Femur (tissue), 1 donor: ENCODE results near the gene BMP2K.

ENCODE experiments used
- DNase-seq: peaks from one replicate; pipeline ENCODE4 v3.0.0-alpha.2; 2017

The BMP2K gene

GRCh38 chr4:78776079-78776728 lies at the start of gene BMP2K:
BMP2K (plus strand) TSS chr4:78776350; CDS start chr4:78776544, 194 bp downstream.
- DNase-seq = peak; percentile 93

GRCh38 chr4:78726546-78726945 lies 49.6 kb upstream of the BMP2K start:
- DNase-seq = no peak

GRCh38 chr4:78732332-78733104 lies 43.6 kb upstream of the BMP2K start:
- no peak for DNase-seq

- no peak for DNase-seq
These were observed 41.5 kb upstream of the BMP2K start for GRCh38 chr4:78734441-78735162.

- no peak for DNase-seq
These were observed 40.5 kb upstream of the BMP2K start for GRCh38 chr4:78735697-78736096.

GRCh38 chr4:78737035-78737434 lies 39.1 kb upstream of the BMP2K start:
- DNase-seq = no peak

DNA sequence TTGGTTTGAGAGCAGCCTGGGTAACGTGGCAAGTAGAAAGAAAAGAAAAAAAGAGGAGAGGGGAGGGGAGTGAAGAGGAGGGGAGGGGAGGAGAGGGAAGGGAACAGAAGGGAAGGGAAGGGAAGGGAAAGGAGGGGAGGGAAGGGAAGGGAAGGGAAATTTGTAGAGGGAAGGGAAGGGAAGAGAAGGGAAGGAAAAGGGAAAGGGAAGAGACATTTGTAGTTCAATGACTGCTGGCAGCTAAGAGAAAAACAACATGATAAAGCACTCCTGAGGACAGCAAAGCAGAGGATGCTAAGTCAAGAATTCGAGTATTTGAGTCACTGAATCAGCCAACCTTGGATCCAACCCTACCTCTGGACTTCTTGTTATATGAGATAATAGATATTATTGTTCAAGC lies 38.2 kb upstream of the BMP2K start:
- DNase-seq = no peak

GRCh38 chr4:78742300-78742699 lies 33.9 kb upstream of the BMP2K start:
- no peak for DNase-seq

- no peak for DNase-seq
These were observed 28.7 kb upstream of the BMP2K start for GRCh38 chr4:78747475-78747922.

GRCh38 chr4:78748381-78748780 lies 27.8 kb upstream of the BMP2K start:
- DNase-seq = no peak

DNA sequence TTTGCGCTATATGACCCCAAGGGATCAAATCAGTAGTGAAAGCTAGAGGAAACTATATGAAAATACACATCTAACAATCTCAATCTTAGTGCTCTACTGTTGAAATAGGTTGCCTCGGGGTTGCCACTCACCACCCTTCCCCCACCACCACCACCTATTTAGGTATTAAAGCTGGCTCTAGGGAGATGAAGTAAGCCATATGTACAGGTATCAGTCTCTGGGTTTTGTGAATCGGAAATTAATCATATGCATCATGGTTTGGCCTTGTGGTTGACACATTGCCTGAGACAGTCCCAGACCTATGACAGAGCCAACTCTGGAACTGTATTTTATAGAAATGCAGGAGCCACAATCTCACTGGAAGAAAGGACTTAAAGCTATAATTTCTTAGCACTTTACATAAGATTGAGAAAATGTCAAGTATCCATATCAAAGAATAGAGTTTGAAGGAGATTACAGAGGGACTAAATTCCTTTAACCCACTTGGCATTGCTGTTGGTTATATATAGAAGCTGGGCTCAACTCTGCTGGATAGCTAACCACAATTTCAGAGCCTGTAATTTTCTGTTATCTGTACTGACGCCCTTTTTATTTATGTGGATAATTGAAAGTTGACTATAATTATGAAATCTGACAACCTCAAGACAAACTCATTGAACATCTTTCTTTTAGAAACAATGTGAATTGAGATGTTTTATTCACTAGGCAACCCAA lies 26.7 kb upstream of the BMP2K start:
- DNase-seq = no peak

DNA sequence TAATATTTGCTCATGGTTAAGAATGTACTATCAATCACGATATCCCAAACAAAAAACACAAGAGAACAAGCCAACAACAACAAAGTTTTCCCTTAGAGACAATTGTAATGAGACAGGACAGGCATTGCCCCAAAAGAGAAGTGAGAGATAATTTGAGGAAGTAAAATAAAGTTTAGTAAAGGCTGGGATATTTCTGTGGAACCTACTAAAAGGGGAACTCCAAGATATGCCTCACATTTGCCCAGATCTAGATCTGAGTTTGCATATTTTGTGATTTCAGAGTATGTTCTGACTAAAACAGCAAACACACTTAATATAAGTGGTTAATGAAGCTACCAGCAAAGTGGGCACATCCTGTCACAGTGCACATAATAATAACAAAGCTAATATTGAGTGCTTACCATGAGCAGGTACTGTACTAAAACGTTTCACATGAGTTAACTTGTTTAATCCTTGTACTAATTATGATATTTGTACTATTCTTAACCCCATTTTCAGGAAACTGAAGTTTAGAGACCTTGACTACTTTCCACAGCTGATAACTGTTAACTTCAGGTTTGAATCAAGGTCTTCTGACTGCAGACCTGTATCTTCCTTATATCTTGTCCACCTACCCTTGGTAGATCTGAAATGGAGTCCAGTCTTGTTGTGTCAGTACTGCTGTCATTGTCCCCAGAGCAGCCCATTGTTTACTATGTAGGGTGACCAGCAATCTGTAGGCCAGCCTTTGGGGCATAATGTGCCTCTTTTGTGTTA lies 26.0 kb upstream of the BMP2K start:
- DNase-seq = no peak

GRCh38 chr4:78753091-78753490 lies 23.1 kb upstream of the BMP2K start:
- no peak for DNase-seq

DNA sequence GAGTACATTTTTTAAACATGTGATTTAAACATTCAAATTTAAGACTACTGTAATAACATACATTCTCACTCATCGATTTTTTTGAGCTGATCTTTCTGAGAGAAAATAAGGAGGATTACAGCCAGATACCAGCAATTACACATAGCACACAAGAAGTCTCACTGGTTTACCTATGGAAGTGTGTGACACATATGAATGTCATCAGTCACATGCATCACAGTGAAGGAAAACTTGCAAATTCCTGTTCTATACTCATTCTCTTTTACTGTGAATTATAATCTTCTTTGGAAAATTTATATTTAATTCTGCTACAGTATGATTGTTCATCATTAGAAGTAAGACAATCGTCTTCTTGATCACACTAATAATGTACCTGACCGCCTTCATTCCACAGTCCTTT lies 21.3 kb upstream of the BMP2K start:
- DNase-seq = no peak

DNA sequence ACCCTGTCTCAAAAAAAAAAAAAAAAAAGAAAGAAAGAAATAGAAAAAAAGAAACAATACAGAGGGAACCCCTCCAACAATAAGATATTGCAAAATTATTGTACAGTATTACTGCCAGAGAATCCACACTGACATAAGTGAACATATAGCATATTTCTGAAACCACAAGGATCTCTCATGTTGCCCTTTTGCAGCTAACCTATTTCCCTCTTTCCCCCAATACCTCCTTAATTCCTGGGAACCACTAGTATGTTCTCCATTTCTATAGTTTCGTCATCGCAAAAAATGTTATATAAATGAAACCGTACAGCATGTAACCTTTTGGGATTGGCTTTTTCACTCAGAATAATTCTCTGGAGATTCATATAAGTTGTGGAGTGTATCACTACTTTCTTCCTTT lies 20.0 kb upstream of the BMP2K start:
- no peak for DNase-seq

- DNase-seq = no peak
These were observed 19.4 kb upstream of the BMP2K start for GRCh38 chr4:78756776-78757175.

- no peak for DNase-seq
These were observed 18.6 kb upstream of the BMP2K start for GRCh38 chr4:78757574-78757973.

DNA sequence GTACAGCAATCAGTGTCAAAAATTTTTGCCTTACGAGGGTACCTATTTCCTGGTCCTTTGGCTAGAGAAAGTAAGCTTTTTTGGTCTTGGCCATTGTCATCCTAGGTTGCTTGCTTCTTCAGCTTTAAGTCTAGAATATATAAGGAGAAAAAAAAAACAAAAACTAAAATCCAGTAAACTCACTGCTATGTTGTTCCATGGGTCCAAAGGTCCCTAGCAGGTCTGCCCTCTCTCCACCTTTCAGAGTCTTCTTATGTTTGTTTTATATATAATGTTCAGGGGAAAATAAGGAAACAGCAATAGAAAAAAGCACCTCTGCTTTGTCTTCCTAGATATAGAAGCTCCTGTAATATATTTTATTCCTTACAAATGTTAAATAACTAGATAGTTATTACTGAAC lies 18.1 kb upstream of the BMP2K start:
- no peak for DNase-seq

- no peak for DNase-seq
These were observed 13.6 kb upstream of the BMP2K start for GRCh38 chr4:78762529-78762928.

DNA sequence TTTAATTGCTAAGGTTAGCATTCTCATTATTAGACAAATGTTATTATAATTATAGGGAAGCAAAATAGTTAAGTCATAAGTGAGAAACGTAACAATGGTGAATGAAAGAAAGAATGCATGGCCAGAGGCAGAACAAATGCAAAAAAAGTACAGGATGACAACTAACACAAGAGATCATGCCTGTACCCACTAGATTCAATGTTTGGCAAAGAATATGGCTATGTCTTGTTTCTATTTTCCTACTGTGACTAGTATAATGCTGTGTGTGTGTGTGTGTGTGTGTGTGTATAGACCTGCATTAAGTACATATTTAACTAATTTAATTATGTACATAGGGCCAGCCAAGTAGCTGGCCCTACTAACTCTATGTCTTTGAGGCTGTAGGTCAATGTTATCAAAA lies 12.9 kb upstream of the BMP2K start:
- DNase-seq = no peak

DNA sequence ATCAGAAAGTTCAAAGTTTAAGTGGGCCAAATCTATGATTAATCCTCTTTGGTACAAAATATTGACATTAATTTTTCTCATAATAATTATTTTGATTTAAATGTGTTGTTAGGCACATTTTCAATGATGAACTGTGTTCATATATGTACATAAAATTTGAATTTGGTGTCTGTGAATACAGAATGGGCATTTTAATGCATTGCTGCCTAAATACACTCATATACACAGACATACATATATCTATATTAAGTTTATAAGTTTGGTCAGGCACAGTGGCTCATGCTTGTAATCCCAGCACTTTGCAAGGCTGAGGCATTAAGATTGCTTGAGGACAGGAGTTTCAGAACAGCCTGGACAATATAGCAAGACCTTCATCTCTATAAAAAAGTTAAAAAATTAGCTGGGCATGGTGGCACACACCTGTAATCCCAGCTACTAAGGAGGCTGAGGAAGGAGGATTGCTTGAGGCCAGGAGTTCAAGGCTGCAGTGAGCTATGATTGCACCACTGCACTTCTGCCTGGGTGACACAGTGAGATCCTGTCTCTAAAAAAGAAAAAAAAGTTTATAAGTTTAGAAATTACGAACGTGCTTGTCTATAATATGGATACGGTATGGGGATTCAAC lies 12.3 kb upstream of the BMP2K start:
- DNase-seq = no peak

- DNase-seq = no peak
These were observed 11.6 kb upstream of the BMP2K start for GRCh38 chr4:78764498-78764961.
